Trophoblast cell (in vitro differentiated cells and primary cell): ENCODE results near the gene KIF5A.
"Not testable (repeated sequence)": the region's sequence is repeated elsewhere in the genome, so short reads cannot be mapped to it uniquely, and the experiment has no call there.

ENCODE experiments used
- DNase-seq, 2 donors: peaks; one replicate each; pipeline ENCODE4 v3.0.0-alpha.2; 2016
- H2AFZ ChIP-seq: 2 replicates; pipeline ENCODE4 v1.6.1; 2013; ENCODE audit warnings: low read length, moderate library complexity, mild to moderate bottlenecking; ENCODE audit not compliant: insufficient read depth, poor library complexity
- H2AK5ac ChIP-seq: 2 replicates; pipeline ENCODE4 v1.6.1; 2013; ENCODE audit warnings: mild to moderate bottlenecking, low read length
- H2BK120ac ChIP-seq: 2 replicates; pipeline ENCODE4 v1.6.1; 2013; ENCODE audit warnings: low read length, mild to moderate bottlenecking, moderate library complexity; ENCODE audit not compliant: insufficient read depth, poor library complexity
- H2BK12ac ChIP-seq: 2 replicates; pipeline ENCODE4 v1.6.1; 2013; ENCODE audit warnings: mild to moderate bottlenecking, low read length, moderate library complexity
- H2BK5ac ChIP-seq: 2 replicates; pipeline ENCODE4 v1.6.1; 2013; ENCODE audit warnings: low read length, low read depth, moderate library complexity, mild to moderate bottlenecking; ENCODE audit not compliant: poor library complexity
- H3K14ac ChIP-seq: 2 replicates; pipeline ENCODE4 v1.6.1; 2013; ENCODE audit warnings: mild to moderate bottlenecking, low read length
- H3K18ac ChIP-seq: 2 replicates; pipeline ENCODE4 v1.6.1; 2013; ENCODE audit warnings: mild to moderate bottlenecking, low read length
- H3K23ac ChIP-seq: 2 replicates; pipeline ENCODE4 v1.6.1; 2013; ENCODE audit warnings: low read length
- H3K27ac ChIP-seq: 2 replicates; pipeline ENCODE4 v1.5.1; 2013; ENCODE audit warnings: low read depth, mild to moderate bottlenecking, inconsistent platforms, low read length, moderate library complexity
- H3K27me3 ChIP-seq: 2 replicates; pipeline ENCODE4 v1.6.1; 2013; ENCODE audit warnings: inconsistent platforms, mild to moderate bottlenecking, low read length, moderate library complexity; ENCODE audit not compliant: insufficient read depth
- H3K36me3 ChIP-seq, 2 experiments: 1 replicate in 1 of 2; 2 replicates in 1 of 2; pipeline ENCODE4 v1.6.1; 2013; ENCODE audit warnings: low read length in 2 of 2, mild to moderate bottlenecking in 2 of 2, moderate library complexity in 1 of 2; ENCODE audit not compliant: insufficient read depth in 2 of 2, control insufficient read depth in 1 of 2
- H3K4ac ChIP-seq: 2 replicates; pipeline ENCODE4 v1.6.1; 2013; ENCODE audit warnings: low read depth, mild to moderate bottlenecking, low read length, moderate library complexity
- H3K4me1 ChIP-seq, 2 experiments: 1 replicate in 1 of 2; 2 replicates in 1 of 2; pipeline ENCODE4 v1.6.1; 2013; ENCODE audit warnings: low read length in 2 of 2, mild to moderate bottlenecking in 2 of 2, moderate library complexity in 1 of 2; ENCODE audit not compliant: insufficient read depth in 2 of 2, control insufficient read depth in 1 of 2
- H3K4me2 ChIP-seq: 2 replicates; pipeline ENCODE4 v1.6.1; 2013; ENCODE audit warnings: inconsistent platforms, mild to moderate bottlenecking, low read length, moderate library complexity
- H3K4me3 ChIP-seq: 2 replicates; pipeline ENCODE4 v1.5.1; 2013; ENCODE audit warnings: mild to moderate bottlenecking, low read depth, low read length, inconsistent platforms
- H3K79me1 ChIP-seq: one replicate; pipeline ENCODE4 v1.6.1; 2013; ENCODE audit warnings: low read length
- H3K79me2 ChIP-seq: 2 replicates; pipeline ENCODE4 v1.6.1; 2013; ENCODE audit warnings: low read length, mild to moderate bottlenecking; ENCODE audit not compliant: control insufficient read depth, insufficient read depth, poor library complexity
- H3K9ac ChIP-seq: 2 replicates; pipeline ENCODE4 v1.6.1; 2013; ENCODE audit warnings: mild to moderate bottlenecking, low read length
- H3K9me3 ChIP-seq: 2 replicates; pipeline ENCODE4 v1.6.1; 2013; ENCODE audit warnings: low read depth, mild to moderate bottlenecking, control low read depth, inconsistent platforms, low read length; ENCODE audit not compliant: insufficient read depth
- H4K12ac ChIP-seq: 2 replicates; pipeline ENCODE4 v1.6.1; 2013; ENCODE audit warnings: low read depth, mild to moderate bottlenecking, low read length, moderate library complexity
- H4K8ac ChIP-seq: 2 replicates; pipeline ENCODE4 v1.6.1; 2013; ENCODE audit warnings: low read depth, mild to moderate bottlenecking, low read length, moderate library complexity
- H4K91ac ChIP-seq: one replicate; pipeline ENCODE4 v1.6.1; 2013; ENCODE audit warnings: low read depth, mild to moderate bottlenecking, low read length, moderate library complexity
- WGBS: extraction: QIAGEN DNeasy Blood & Tissue Kit; methylation state at CpG from one replicate; pipeline ENCODE4 v1.1.7; 2013; ENCODE audit warnings: missing lambda C conversion rate; ENCODE audit not compliant: insufficient read length, insufficient coverage; ENCODE audit errors: extremely low coverage; 5-methylcytosine and 5-hydroxymethylcytosine counted together

The KIF5A gene

DNA sequence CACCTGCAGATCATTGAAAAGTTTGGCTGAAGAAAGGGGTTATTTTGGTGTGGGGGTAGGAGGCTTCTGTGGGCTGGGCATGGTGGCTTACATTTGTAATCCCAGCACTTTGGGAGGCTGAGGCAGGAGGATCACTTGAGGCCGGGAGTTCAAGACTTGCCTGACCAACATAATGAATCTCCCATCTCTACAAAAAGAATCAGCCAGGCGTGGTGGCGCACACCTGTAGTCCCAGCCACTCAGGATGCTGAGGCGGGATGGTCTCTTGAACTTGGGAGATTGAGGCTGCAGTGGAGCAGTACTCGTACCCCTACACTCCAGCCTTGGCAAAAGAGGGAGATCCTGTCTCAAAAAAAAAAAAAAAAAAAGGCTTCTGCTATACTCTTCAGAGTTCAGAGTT, 36.6 kb upstream of the KIF5A start:
- Histone ChIP-seq H3K36me3 (peaks cover 55 to 69% of the 10 kb centered on the region in 2 experiments), H2AK5ac (no peak overlapping the region), H3K18ac (no peak overlapping the region), H4K12ac (no peak overlapping the region), H3K4me1 (peaks cover 0 to 1% of the 10 kb centered on the region in 2 experiments), H2BK5ac (no peak overlapping the region), H3K9me3 (peaks cover 2% of the 10 kb centered on the region), H2BK120ac (no peak overlapping the region), H3K14ac (no peak overlapping the region), H3K79me2 (no peaks in the 10 kb centered on the region), H2BK12ac (no peak overlapping the region), H4K91ac (no peak overlapping the region), H2AFZ (no peak overlapping the region), H3K27me3 (no peaks in the 10 kb centered on the region), H3K4me3 (no peak overlapping the region), H3K4me2 (no peak overlapping the region), H4K8ac (no peak overlapping the region), H3K23ac (no peak overlapping the region), H3K79me1 (no peaks in the 10 kb centered on the region), H3K27ac (no peak overlapping the region), H3K4ac (no peak overlapping the region), H3K9ac (no peak overlapping the region)
- DNase-seq = no peak
- WGBS = no CpG with 5 or more reads among the region's 5 CpGs

DNA sequence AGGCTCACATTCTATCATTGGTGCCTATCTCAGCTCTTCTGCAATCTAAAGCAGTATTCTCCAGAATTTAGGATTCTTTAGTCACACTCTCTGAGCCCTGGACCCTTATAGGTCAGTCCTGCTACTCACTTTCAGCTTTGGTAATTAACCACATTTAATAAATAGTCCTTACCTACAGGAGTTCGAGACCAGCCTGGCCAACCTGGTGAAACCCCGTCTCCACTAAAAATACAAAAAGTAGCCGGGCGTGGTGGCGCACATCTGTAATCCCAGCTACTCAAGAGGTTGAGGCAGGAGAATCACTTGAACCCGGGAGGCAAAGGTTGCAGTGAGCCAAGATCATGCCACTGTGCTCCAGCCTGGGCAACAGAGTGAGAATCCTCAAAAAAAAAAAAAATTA, 36.2 kb upstream of the KIF5A start:
- H3K14ac ChIP-seq, H4K8ac ChIP-seq, H3K9ac ChIP-seq, DNase-seq, H3K27me3 ChIP-seq, H3K79me1 ChIP-seq, H3K4me3 ChIP-seq, H4K12ac ChIP-seq, H3K4ac ChIP-seq, H3K23ac ChIP-seq, H4K91ac ChIP-seq, H3K4me2 ChIP-seq, H2AK5ac ChIP-seq, H2BK5ac ChIP-seq, H2BK120ac ChIP-seq, H3K18ac ChIP-seq, H3K9me3 ChIP-seq, H3K27ac ChIP-seq, H3K4me1 ChIP-seq, H3K79me2 ChIP-seq, H2BK12ac ChIP-seq, H2AFZ ChIP-seq: not testable (repeated sequence)
- no CpG with 5 or more reads among the region's 6 CpGs for WGBS
- H3K36me3 ChIP-seq = peaks cover 52 to 69% of the 10 kb centered on the region in 2 experiments

DNA sequence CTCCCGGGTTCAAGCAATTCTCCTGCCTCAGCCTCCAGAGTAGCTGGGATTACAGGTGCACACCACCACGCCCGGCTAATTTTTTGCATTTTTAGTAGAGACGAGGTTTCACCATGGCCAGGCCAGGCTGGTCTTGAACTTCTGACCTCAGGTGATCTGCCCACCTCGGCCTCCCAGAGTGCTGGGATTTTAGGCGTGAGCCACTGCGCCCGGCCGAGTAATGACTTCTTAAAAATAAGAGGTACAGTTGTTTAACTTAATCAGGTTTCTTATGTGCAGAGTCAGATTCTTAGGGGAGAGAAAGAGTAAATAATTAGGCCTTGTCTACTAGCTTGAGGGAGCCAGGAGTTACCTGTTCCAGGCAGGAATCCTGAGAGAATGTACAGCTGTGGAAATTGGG, 35.6 kb upstream of the KIF5A start:
- H3K4ac ChIP-seq = not testable (repeated sequence)

DNA sequence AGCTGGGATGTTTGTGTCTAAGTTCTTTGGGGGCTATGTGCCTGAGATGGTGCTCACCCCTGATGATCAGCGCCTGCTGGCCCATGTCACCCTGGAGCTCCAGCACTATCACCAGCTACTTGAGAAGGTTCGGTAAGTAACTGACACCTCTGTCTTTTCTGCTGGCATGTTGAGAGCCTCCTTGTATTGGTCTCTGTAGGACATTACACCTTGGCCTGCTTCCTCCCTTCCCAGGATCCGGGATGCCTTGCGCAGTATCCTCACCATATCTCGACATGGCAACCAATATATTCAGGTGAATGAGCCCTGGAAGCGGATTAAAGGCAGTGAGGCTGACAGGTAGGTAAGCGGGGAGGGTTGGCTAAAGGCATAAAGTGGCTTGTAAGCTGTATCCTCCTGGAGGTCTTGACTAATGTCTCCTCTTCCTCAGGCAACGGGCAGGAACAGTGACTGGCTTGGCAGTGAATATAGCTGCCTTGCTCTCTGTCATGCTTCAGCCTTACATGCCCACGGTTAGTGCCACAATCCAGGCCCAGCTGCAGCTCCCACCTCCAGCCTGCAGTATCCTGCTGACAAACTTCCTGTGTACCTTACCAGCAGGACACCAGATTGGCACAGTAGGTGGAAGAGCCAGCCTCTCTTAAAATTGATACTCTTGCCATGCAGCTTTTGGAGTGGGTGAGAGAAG, 35.0 kb upstream of the KIF5A start:
- H3K79me1 ChIP-seq = peaks cover 5% of the 10 kb centered on the region
- H3K4me3 ChIP-seq = no peak overlapping the region
- H3K9me3 ChIP-seq = peaks cover 2% of the 10 kb centered on the region
- H3K23ac ChIP-seq = no peak overlapping the region
- no peaks in the 10 kb centered on the region for H3K27me3 ChIP-seq
- WGBS = no CpG with 5 or more reads among the region's 9 CpGs
- H3K4me1 ChIP-seq = peaks cover 0 to 6% of the 10 kb centered on the region in 2 experiments
- no peak overlapping the region for H3K27ac ChIP-seq
- H3K4ac ChIP-seq = no peak overlapping the region
- no peak overlapping the region for H4K12ac ChIP-seq
- H2BK12ac ChIP-seq = no peak overlapping the region
- H2BK120ac ChIP-seq = no peak overlapping the region
- H3K79me2 ChIP-seq = peaks cover 6% of the 10 kb centered on the region
- no peak for DNase-seq
- H4K8ac ChIP-seq = no peak overlapping the region
- no peak overlapping the region for H3K9ac ChIP-seq
- H3K4me2 ChIP-seq = no peak overlapping the region
- H2BK5ac ChIP-seq = no peak overlapping the region
- H3K36me3 ChIP-seq = peaks cover 47 to 67% of the 10 kb centered on the region in 2 experiments
- H4K91ac ChIP-seq = no peak overlapping the region
- no peak overlapping the region for H2AFZ ChIP-seq
- no peak overlapping the region for H3K18ac ChIP-seq
- H2AK5ac ChIP-seq = no peak overlapping the region
- H3K14ac ChIP-seq = no peak overlapping the region

More for the DNA sequence above, 35.6 kb upstream of the KIF5A start:
- not testable (repeated sequence) for H3K27ac ChIP-seq, H2BK120ac ChIP-seq, DNase-seq, H4K8ac ChIP-seq, H2AFZ ChIP-seq, H2BK5ac ChIP-seq, H3K18ac ChIP-seq, H4K12ac ChIP-seq, H3K14ac ChIP-seq, H2BK12ac ChIP-seq, H3K27me3 ChIP-seq, H3K4me2 ChIP-seq, H3K9me3 ChIP-seq, H4K91ac ChIP-seq, H3K79me2 ChIP-seq, H3K79me1 ChIP-seq, H2AK5ac ChIP-seq, H3K4me3 ChIP-seq, H3K23ac ChIP-seq, H3K9ac ChIP-seq, H3K4me1 ChIP-seq
- WGBS = no CpG with 5 or more reads among the region's 9 CpGs
- H3K36me3 ChIP-seq = peaks cover 51 to 69% of the 10 kb centered on the region in 2 experiments
